Lung (tissue), 12 donors: ENCODE data around the gene AP1G1. TPM values are rescaled to one million over a fixed set of nuclear protein-coding genes. Genes with fewer than 3 reads are reported as not detected.

Experiments used
- ATAC-seq: fragments of 200-7000 bp; cut with Tn5 transposase; one replicate; pipeline ENCODE4 v1.9.1; 2020; ENCODE audit warnings: moderate number of reproducible peaks; ENCODE audit not compliant: insufficient read depth, low FRiP score
- DNase-seq, 3 donors: peaks; one replicate each; pipeline ENCODE4 v3.0.0-alpha.2; 2013 to 2017
- H3K27ac ChIP-seq, 2 donors: one replicate each; pipeline ENCODE4 v1.5.1; 2013; ENCODE audit warnings: mild to moderate bottlenecking in 2 of 2, moderate library complexity in 2 of 2, control low read depth in 1 of 2, inconsistent platforms in 1 of 2, low read depth in 1 of 2, low read length in 1 of 2
- H3K27me3 ChIP-seq, 3 donors: one replicate each; pipeline ENCODE4 v1.5.1; 2013; ENCODE audit warnings: low read length in 2 of 3; ENCODE audit not compliant: control insufficient read depth in 3 of 3, insufficient read depth in 3 of 3
- H3K36me3 ChIP-seq, 4 donors: one replicate each; pipeline ENCODE4 v1.5.1; 2013; ENCODE audit warnings: low read length in 4 of 4, mild to moderate bottlenecking in 1 of 4, moderate library complexity in 1 of 4; ENCODE audit not compliant: control insufficient read depth in 4 of 4, insufficient read depth in 4 of 4
- H3K4me1 ChIP-seq, 5 donors: one replicate each; pipeline ENCODE4 v1.5.1; 2013; ENCODE audit warnings: low read length in 5 of 5, mild to moderate bottlenecking in 2 of 5, moderate library complexity in 1 of 5; ENCODE audit not compliant: control insufficient read depth in 5 of 5, insufficient read depth in 5 of 5
- H3K4me3 ChIP-seq: one replicate; pipeline ENCODE4 v1.5.1; 2013; ENCODE audit warnings: mild to moderate bottlenecking, control low read depth, moderate library complexity
- H3K9ac ChIP-seq, 2 donors: one replicate each; pipeline ENCODE4 v1.5.1; 2013; ENCODE audit warnings: low read length in 2 of 2, control low read depth in 1 of 2; ENCODE audit not compliant: insufficient read depth in 1 of 2
- H3K9me3 ChIP-seq, 4 donors: one replicate each; pipeline ENCODE4 v1.5.1; 2013; ENCODE audit warnings: low read length in 3 of 4, mild to moderate bottlenecking in 1 of 4, moderate library complexity in 1 of 4; ENCODE audit not compliant: control insufficient read depth in 4 of 4, insufficient read depth in 3 of 4
- WGBS, 2 donors: extraction: QIAGEN DNeasy Blood & Tissue Kit; methylation state at CpG; one replicate each; pipeline ENCODE4 v1.1.7; 2013; 5-methylcytosine and 5-hydroxymethylcytosine counted together
- polyA plus RNA-seq, 2 donors: library from polyadenylated mRNA; stranded (reverse); fragments of 200-250 nt; gene quantifications; one replicate each; pipeline ENCODE4 v1.2.1, GENCODE V29; 2013
- total RNA-seq, 2 donors: library from RNA; depleted of rRNA in 1 of 2; stranded (reverse); fragments of >200 nt in 1 of 2; gene quantifications; one replicate each; pipeline ENCODE4 v1.2.1, GENCODE V29; 2014 to 2021
- TF ChIP-seq, protein P1 (sequence below): IDR thresholded peaks from 2 replicates; pipeline ENCODE4 v1.5.1; 2012; ENCODE audit warnings: mild to moderate bottlenecking; ENCODE audit errors: control extremely low read depth, extremely low read depth
- donor health status: control.
- donor health status: control.
- donor health status: Bipolar disorder and iron deficiency.
- donor health status: healthy.
- donor health status: DM: yes; HTN: yes; CAD: no.

Gene AP1G1
- total and polyA plus RNA-seq, 4 donors: 14.7 to 136 (median 64.5) TPM

DNA sequence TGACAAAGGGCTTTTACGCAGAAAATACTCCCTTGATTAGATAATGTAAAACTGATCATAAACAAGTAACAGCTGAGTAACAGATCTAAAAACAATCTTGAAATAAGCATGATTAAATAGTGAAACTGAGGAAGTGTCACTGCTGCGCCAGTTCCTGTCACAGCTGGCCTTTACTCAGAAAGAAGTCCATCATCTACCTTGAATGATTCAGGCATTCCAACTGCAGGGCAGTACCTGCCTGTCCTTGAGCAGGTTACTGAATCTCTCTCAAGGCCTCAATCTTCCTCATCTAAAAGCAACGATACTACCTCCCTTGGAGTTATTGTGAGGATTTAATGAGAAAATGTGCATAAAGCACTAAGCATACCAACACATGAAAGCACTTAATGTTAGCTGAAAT lies 96.8 kb downstream of the AP1G1 start:
- no peak overlapping the region for H3K9ac ChIP-seq
- peaks cover 0 to 3% (median 0%) of the 10 kb centered on the region in 4 donors for H3K36me3 ChIP-seq
- no peaks in the 10 kb centered on the region for H3K4me1 ChIP-seq
- DNase-seq (no peak), ATAC-seq (no peak)
- WGBS, 2 donors: 69 to 84% methylated on average over 3 of the region's 3 CpGs
- H3K27me3 ChIP-seq: no peaks in the 10 kb centered on the region
- H3K4me3 ChIP-seq: no peak overlapping the region
- TF ChIP-seq, protein P1, sequence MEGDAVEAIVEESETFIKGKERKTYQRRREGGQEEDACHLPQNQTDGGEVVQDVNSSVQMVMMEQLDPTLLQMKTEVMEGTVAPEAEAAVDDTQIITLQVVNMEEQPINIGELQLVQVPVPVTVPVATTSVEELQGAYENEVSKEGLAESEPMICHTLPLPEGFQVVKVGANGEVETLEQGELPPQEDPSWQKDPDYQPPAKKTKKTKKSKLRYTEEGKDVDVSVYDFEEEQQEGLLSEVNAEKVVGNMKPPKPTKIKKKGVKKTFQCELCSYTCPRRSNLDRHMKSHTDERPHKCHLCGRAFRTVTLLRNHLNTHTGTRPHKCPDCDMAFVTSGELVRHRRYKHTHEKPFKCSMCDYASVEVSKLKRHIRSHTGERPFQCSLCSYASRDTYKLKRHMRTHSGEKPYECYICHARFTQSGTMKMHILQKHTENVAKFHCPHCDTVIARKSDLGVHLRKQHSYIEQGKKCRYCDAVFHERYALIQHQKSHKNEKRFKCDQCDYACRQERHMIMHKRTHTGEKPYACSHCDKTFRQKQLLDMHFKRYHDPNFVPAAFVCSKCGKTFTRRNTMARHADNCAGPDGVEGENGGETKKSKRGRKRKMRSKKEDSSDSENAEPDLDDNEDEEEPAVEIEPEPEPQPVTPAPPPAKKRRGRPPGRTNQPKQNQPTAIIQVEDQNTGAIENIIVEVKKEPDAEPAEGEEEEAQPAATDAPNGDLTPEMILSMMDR: no peak
- no peaks in the 10 kb centered on the region for H3K9me3 ChIP-seq
- H3K27ac ChIP-seq: no peak overlapping the region

- H3K9ac ChIP-seq: no peak overlapping the region
- H3K9me3 ChIP-seq: no peaks in the 10 kb centered on the region
- DNase-seq: no peak
- WGBS, 2 donors: 79 to 89% methylated on average over 2 of the region's 2 CpGs
- TF ChIP-seq, protein P1: no peak
- no peak for ATAC-seq
- H3K27me3 ChIP-seq: no peaks in the 10 kb centered on the region
- H3K36me3 ChIP-seq: peaks cover 0 to under 1% (median 0%) of the 10 kb centered on the region in 4 donors
- no peaks in the 10 kb centered on the region for H3K4me1 ChIP-seq
- H3K4me3 ChIP-seq: no peak overlapping the region
- no peak overlapping the region for H3K27ac ChIP-seq
These were observed 99.3 kb downstream of the AP1G1 start for GRCh38 chr16:71709229-71709781.

GRCh38 chr16:71708696-71709095 lies 99.9 kb downstream of the AP1G1 start:
- H3K9ac ChIP-seq: no peak overlapping the region
- no peak overlapping the region for H3K4me3 ChIP-seq
- no peak for DNase-seq
- H3K36me3 ChIP-seq: no peaks in the 10 kb centered on the region
- 96 to 97% methylated on average over 2 of the region's 2 CpGs for WGBS, 2 donors
- TF ChIP-seq, protein P1: no peak
- H3K27me3 ChIP-seq: no peaks in the 10 kb centered on the region
- H3K9me3 ChIP-seq: no peaks in the 10 kb centered on the region
- no peak for ATAC-seq
- no peaks in the 10 kb centered on the region for H3K4me1 ChIP-seq
- H3K27ac ChIP-seq: no peak overlapping the region

DNA sequence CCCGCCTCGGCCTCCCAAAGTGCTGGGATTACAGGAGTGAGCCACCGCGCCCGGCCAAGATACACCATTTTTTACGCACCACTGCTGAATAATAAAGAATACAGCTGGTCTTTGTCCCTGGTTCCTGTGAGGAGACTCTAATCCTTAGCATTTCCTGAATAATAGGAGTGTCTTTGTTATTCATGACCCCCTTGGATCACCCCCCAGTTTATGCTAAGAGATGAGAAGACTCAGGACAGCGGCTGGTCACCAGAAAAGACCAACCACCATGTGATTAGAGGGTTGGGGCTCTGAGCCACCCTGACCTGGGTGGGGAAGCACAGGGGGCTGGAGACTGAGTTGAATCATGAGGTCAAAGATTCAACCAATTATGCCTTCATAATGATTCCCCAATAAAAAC lies 101.4 kb downstream of the AP1G1 start:
- TF ChIP-seq, protein P1: no peak
- H3K9ac ChIP-seq: no peak overlapping the region
- DNase-seq: no peak
- no peaks in the 10 kb centered on the region for H3K9me3 ChIP-seq
- H3K36me3 ChIP-seq: no peaks in the 10 kb centered on the region
- WGBS, 2 donors: 95 to 98% methylated on average over 7 of the region's 7 CpGs
- no peak overlapping the region for H3K27ac ChIP-seq
- no peak for ATAC-seq
- H3K27me3 ChIP-seq: no peaks in the 10 kb centered on the region
- H3K4me1 ChIP-seq: no peaks in the 10 kb centered on the region
- H3K4me3 ChIP-seq: no peak overlapping the region
